HCT116 (cell line): ENCODE data around the gene AEBP1. TPM values are rescaled to one million over a fixed set of nuclear protein-coding genes. Genes with fewer than 3 reads are reported as not detected.

Experiments used
- ATAC-seq: fragments of 200-7000 bp; cut with Tn5 transposase; 2 replicates; pipeline ENCODE4 v1.9.1; 2020; ENCODE audit warnings: mild to moderate bottlenecking, moderate library complexity
- BruUV-seq: library from RNA; stranded (reverse); fragments of 400-500 nt; replicated peaks from 2 replicates; lab custom pipeline; 2021; lab: Mats Ljungman, UMichigan
- CTCF ChIA-PET: fragments of 300-600 bp; sonication (Branson Sonifier 250); formaldehyde crosslinking; loops from one replicate; lab custom pipeline; 2021; ENCODE audit warnings: antibody characterized with exemption; lab: Charles Lee
- POLR2A ChIA-PET: fragments of 300-600, 350-600 bp; sonication (Branson Sonifier 250); formaldehyde crosslinking; loops from one replicate; lab custom pipeline; 2021; ENCODE audit warnings: antibody characterized with exemption; lab: Charles Lee
- RAD21 ChIA-PET, 2 experiments: fragments of 300-600 bp; sonication (Branson Sonifier 250); formaldehyde crosslinking; loops; one replicate each; lab custom pipeline; 2023; ENCODE audit warnings: low total read pairs in 2 of 2; ENCODE audit not compliant: uncharacterized antibody in 2 of 2, unreplicated experiment in 2 of 2, low non-redundant PET in 1 of 2; lab: Charles Lee
- DNase-seq: peaks from one replicate; pipeline ENCODE4 v3.0.0-alpha.2; 2010; ENCODE audit warnings: low read depth, low spot score
- H2AFZ ChIP-seq: fragments of 200-600 bp; shearing (Covaris generic), sonication (generic); 2 replicates; pipeline ENCODE4 v1.6.1; 2017; ENCODE audit warnings: low read depth, mixed run types, mixed read lengths, antibody characterized with exemption, low read length; ENCODE audit not compliant: poor library complexity, severe bottlenecking
- H3K27ac ChIP-seq: 2 replicates; pipeline ENCODE4 v1.5.1; 2012; ENCODE audit warnings: low read depth, low read length
- H3K27me3 ChIP-seq: fragments of 200-600 bp; sonication (generic); 2 replicates; pipeline ENCODE4 v1.6.1; 2016; ENCODE audit warnings: mixed run types, low read length, mixed read lengths; ENCODE audit not compliant: insufficient read depth
- H3K36me3 ChIP-seq, 2 experiments: fragments of 200-500 bp in 1 of 2; fragments of 200-600 bp in 1 of 2; sonication (Bioruptor generic) in 1 of 2; sonication (generic) in 1 of 2; 2 replicates each; pipeline versions ENCODE4 v1.5.1 to v1.6.1; 2014 to 2016; ENCODE audit warnings: low read length in 2 of 2, inconsistent platforms in 1 of 2, mixed read lengths in 1 of 2, mixed run types in 1 of 2; ENCODE audit not compliant: insufficient read depth in 2 of 2, control insufficient read depth in 1 of 2
- H3K4me1 ChIP-seq, 2 experiments: fragments of 200-600 bp in 1 of 2; sonication (generic) in 1 of 2; 2 replicates each; pipeline versions ENCODE4 v1.5.1 to v1.6.1; 2012 to 2017; ENCODE audit warnings: low read length in 2 of 2, inconsistent platforms in 1 of 2, mild to moderate bottlenecking in 1 of 2, mixed read lengths in 1 of 2, mixed run types in 1 of 2, moderate library complexity in 1 of 2; ENCODE audit not compliant: insufficient read depth in 2 of 2, control insufficient read depth in 1 of 2
- H3K4me2 ChIP-seq: fragments of 200-600 bp; sonication (generic); 2 replicates; pipeline ENCODE4 v1.6.1; 2017; ENCODE audit warnings: mixed run types, low read length, mixed read lengths
- H3K4me3 ChIP-seq, 2 experiments: fragments of 200-600 bp in 1 of 2; sonication (generic) in 1 of 2; replicated peaks in 1 of 2; 2 replicates each; pipeline ENCODE4 v1.5.1; 2011 to 2016; ENCODE audit warnings: low read length in 2 of 2, control low read depth in 1 of 2, low read depth in 1 of 2, mild to moderate bottlenecking in 1 of 2, mixed read lengths in 1 of 2, mixed run types in 1 of 2
- H3K79me2 ChIP-seq: fragments of 200-600 bp; sonication (generic); 2 replicates; pipeline ENCODE4 v1.6.1; 2017; ENCODE audit warnings: mild to moderate bottlenecking, mixed run types, low read length, moderate library complexity, mixed read lengths; ENCODE audit not compliant: insufficient read depth
- H3K9ac ChIP-seq: fragments of 200-600 bp; sonication (generic); 2 replicates; pipeline ENCODE4 v1.6.1; 2016; ENCODE audit warnings: low read length, mixed read lengths
- H3K9me2 ChIP-seq: fragments of 200-600 bp; sonication (generic), shearing (Covaris generic); 2 replicates; pipeline ENCODE4 v1.6.1; 2017; ENCODE audit warnings: mixed run types, mild to moderate bottlenecking, moderate library complexity; ENCODE audit not compliant: insufficient read depth
- H3K9me3 ChIP-seq, 2 experiments: fragments of 200-500 bp in 1 of 2; fragments of 200-600 bp in 1 of 2; sonication (Bioruptor generic) in 1 of 2; sonication (generic) in 1 of 2; 2 replicates each; pipeline ENCODE4 v1.6.1; 2014 to 2017; ENCODE audit warnings: low read length in 2 of 2, mixed read lengths in 2 of 2, inconsistent platforms in 1 of 2, low read depth in 1 of 2, mild to moderate bottlenecking in 1 of 2, mixed run types in 1 of 2, moderate library complexity in 1 of 2; ENCODE audit not compliant: control insufficient read depth in 1 of 2, insufficient read depth in 1 of 2
- H4K20me1 ChIP-seq: fragments of 200-600 bp; sonication (generic), shearing (Covaris generic); 2 replicates; pipeline ENCODE4 v1.6.1; 2017; ENCODE audit warnings: mixed run types, mild to moderate bottlenecking, moderate library complexity; ENCODE audit not compliant: insufficient read depth
- EZH2 ChIP-seq: fragments of 200-600 bp; sonication (generic); IDR thresholded peaks from 2 replicates; pipeline ENCODE4 v1.6.1; 2017; ENCODE audit warnings: antibody characterized with exemption, mixed run types
- EZH2phosphoT487 ChIP-seq: fragments of 200-600 bp; IDR thresholded peaks from 2 replicates; pipeline ENCODE4 v1.6.1; 2018; ENCODE audit warnings: antibody characterized with exemption, borderline replicate concordance
- RAD21 ChIP-seq: IDR thresholded peaks from 2 replicates; pipeline ENCODE4 v1.6.1; 2012; ENCODE audit warnings: low read depth, mild to moderate bottlenecking
- SP1 ChIP-seq: IDR thresholded peaks from 2 replicates; pipeline ENCODE4 v1.6.1; 2012; ENCODE audit warnings: low read depth
- SRF ChIP-seq: IDR thresholded peaks from 2 replicates; pipeline ENCODE4 v1.6.1; 2012; ENCODE audit warnings: low read depth
- intact Hi-C: fragments of 100-400 bp; cut with micrococcal nuclease; formaldehyde crosslinking; loops from 2 replicates; pipeline ENCODE4 v1.10.0; 2022
- total RNA-seq: library from RNA; stranded (reverse); gene quantifications from one replicate; pipeline ENCODE4 v1.2.1, GENCODE V29; 2021; ENCODE audit not compliant: unreplicated experiment
- TF ChIP-seq, protein P1 (sequence below), 3 experiments: fragments of 200-600 bp in 1 of 3; sonication (generic) in 1 of 3; IDR thresholded peaks in 2 of 3; conservative IDR thresholded peaks in 1 of 3; 2 replicates each; pipeline ENCODE4 v1.5.1; 2012 to 2017; ENCODE audit warnings: low read depth in 2 of 3, low read length in 2 of 3, antibody characterized with exemption in 1 of 3, borderline replicate concordance in 1 of 3, control low read depth in 1 of 3, mild to moderate bottlenecking in 1 of 3, mixed read lengths in 1 of 3, mixed run types in 1 of 3, moderate library complexity in 1 of 3; ENCODE audit not compliant: insufficient read depth in 1 of 3
- TF ChIP-seq, protein P2 (sequence below): IDR thresholded peaks from 2 replicates; pipeline ENCODE4 v1.6.1; 2012

Gene AEBP1
- total RNA-seq, 1 experiment from 2014 or later, result 0.49 TPM

DNA sequence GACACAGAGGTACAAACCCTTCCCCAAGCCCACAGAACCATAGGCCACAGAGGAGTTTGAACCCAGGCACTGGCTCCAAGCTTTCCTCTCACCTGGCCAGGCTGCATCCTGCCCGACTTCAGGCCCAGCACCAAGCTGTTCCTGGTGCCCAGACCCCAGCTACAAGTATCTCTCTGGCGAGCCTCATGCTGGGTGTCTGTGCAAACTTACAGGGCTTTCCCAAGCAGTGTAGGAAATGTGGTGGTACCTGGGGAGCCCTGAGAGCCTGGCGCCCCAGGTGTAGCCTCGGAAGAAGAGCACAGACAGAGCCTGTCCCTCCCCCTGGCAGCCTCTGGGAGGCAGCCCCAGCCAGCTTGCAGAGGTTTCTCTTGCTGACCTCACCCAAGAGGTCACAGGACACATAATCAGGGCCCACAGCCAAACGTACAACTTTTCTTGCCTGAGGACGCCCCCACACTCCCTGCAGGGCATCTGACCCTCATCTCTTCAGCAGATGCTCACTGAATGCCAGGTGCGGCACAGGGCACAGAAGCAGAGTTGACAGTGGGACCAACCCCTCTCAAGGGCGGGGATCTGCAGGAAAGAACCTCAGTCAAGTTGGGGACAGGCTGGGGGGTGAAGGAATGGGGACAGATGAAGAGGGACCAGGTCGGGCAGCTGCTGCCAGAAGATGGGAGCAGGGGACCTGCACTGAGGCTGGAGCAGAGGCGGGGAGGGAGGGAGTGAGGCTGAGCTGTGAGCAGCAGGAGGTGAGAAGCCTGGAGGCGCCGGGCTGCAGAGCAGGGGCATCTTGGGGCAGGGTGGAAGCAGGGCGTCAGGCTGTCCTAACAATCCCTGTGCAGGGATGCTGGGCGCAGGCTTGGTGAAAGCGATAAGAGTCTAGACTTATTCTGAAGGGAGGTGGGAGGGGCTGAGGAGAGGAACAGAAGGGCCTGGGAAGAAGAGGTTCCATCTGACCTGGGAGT, 53.3 kb downstream of the AEBP1 start:
- ChIA-PET RAD21 (no interaction called here), POLR2A (no interaction called here), CTCF (no interaction called here)
- H3K4me1 ChIP-seq, result no peaks in the 10 kb centered on the region
- no peak overlapping the region for H2AFZ ChIP-seq
- peak; percentile 58; the same call in 1 of the 2 replicates for ATAC-seq
- H3K9me3 ChIP-seq, result no peaks in the 10 kb centered on the region
- intact Hi-C loops, result no loop called here
- BruUV-seq, result no TSS peak
- no peaks in the 10 kb centered on the region for H3K27me3 ChIP-seq
- no peak overlapping the region for H3K27ac ChIP-seq
- no peak for DNase-seq
- H3K9ac ChIP-seq, result no peak overlapping the region
- no peak overlapping the region for H3K4me2 ChIP-seq
- H4K20me1 ChIP-seq, result no peaks in the 10 kb centered on the region
- no peaks in the 10 kb centered on the region for H3K79me2 ChIP-seq
- H3K4me3 ChIP-seq, result no peak overlapping the region
- H3K9me2 ChIP-seq, result no peaks in the 10 kb centered on the region
- TF ChIP-seq EZH2phosphoT487, result no peak
- TF ChIP-seq SP1, result no peak
- TF ChIP-seq EZH2, result no peak
- no peak for TF ChIP-seq SRF
- peak; percentile 28; the same call in 1 of the 2 replicates for TF ChIP-seq RAD21
- TF ChIP-seq, protein P1, sequence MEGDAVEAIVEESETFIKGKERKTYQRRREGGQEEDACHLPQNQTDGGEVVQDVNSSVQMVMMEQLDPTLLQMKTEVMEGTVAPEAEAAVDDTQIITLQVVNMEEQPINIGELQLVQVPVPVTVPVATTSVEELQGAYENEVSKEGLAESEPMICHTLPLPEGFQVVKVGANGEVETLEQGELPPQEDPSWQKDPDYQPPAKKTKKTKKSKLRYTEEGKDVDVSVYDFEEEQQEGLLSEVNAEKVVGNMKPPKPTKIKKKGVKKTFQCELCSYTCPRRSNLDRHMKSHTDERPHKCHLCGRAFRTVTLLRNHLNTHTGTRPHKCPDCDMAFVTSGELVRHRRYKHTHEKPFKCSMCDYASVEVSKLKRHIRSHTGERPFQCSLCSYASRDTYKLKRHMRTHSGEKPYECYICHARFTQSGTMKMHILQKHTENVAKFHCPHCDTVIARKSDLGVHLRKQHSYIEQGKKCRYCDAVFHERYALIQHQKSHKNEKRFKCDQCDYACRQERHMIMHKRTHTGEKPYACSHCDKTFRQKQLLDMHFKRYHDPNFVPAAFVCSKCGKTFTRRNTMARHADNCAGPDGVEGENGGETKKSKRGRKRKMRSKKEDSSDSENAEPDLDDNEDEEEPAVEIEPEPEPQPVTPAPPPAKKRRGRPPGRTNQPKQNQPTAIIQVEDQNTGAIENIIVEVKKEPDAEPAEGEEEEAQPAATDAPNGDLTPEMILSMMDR (IDR thresholded peaks at IDR 0.05 in 2 of 3, conservative IDR thresholded peaks at IDR 0.05 in 1 of 3; ENCODE audit: borderline replicate concordance in 1 of 3, insufficient read depth in 1 of 3, low read depth in 2 of 3, low read length in 2 of 3), result no peak
- TF ChIP-seq, protein P2, sequence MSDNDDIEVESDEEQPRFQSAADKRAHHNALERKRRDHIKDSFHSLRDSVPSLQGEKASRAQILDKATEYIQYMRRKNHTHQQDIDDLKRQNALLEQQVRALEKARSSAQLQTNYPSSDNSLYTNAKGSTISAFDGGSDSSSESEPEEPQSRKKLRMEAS, result no peak
- TF ChIP-seq, all 23 proteins: peak for 1
- H3K36me3 ChIP-seq, result no peaks in the 10 kb centered on the region
